Heart right ventricle (tissue), 16 donors: ENCODE results near the gene NUDT7. TPM values are rescaled to one million over a fixed set of nuclear protein-coding genes. Genes with fewer than 3 reads are reported as not detected.

Experiments used
- ATAC-seq, 8 donors: fragments of 200-7000 bp; cut with Tn5 transposase; one replicate each; pipeline ENCODE4 v1.9.1; 2020; ENCODE audit warnings: mild to moderate bottlenecking in 8 of 8, moderate library complexity in 8 of 8, moderate number of reproducible peaks in 1 of 8
- DNase-seq, 2 donors: peaks; one replicate each; pipeline ENCODE4 v3.0.0-alpha.2; 2020
- H3K27ac ChIP-seq, 10 donors: fragments of 200-600 bp; sonication (generic) in 2 of 10; one replicate each; pipeline versions ENCODE4 v1.5.0 to v1.8.0; 2020 to 2022; ENCODE audit warnings: mild to moderate bottlenecking in 3 of 10
- H3K27me3 ChIP-seq, 7 donors: fragments of 200-600 bp; one replicate each; pipeline ENCODE4 v1.8.0; 2021 to 2022; ENCODE audit warnings: mild to moderate bottlenecking in 2 of 7
- H3K36me3 ChIP-seq, 9 donors: fragments of 200-600 bp; sonication (generic) in 1 of 9; one replicate each; pipeline versions ENCODE4 v1.5.0 to v1.8.0; 2020 to 2022; ENCODE audit warnings: mild to moderate bottlenecking in 2 of 9
- H3K4me1 ChIP-seq, 9 donors: fragments of 200-600 bp; sonication (generic) in 1 of 9; one replicate each; pipeline versions ENCODE4 v1.5.0 to v1.8.0; 2020 to 2022; ENCODE audit warnings: mild to moderate bottlenecking in 4 of 9
- H3K4me3 ChIP-seq, 10 donors: fragments of 200-600 bp; sonication (generic) in 2 of 10; one replicate each; pipeline versions ENCODE4 v1.5.0 to v1.8.0; 2020 to 2022; ENCODE audit warnings: mild to moderate bottlenecking in 7 of 10, moderate library complexity in 2 of 10
- H3K9me3 ChIP-seq, 11 donors: fragments of 200-600 bp in 10 of 11; sonication (generic) in 2 of 11; one replicate each; pipeline versions ENCODE4 v1.5.0 to v1.8.0; 2013 to 2022; ENCODE audit warnings: mild to moderate bottlenecking in 2 of 11, control low read depth in 1 of 11, moderate library complexity in 1 of 11
- CTCF ChIP-seq, 9 donors: fragments of 200-600 bp; sonication (generic) in 2 of 9; IDR thresholded peaks; one replicate each; pipeline versions ENCODE4 v1.5.0 to v1.8.0; 2021 to 2022; ENCODE audit warnings: antibody characterized with exemption in 9 of 9, mild to moderate bottlenecking in 5 of 9, moderate library complexity in 1 of 9
- WGBS, 2 donors: extraction: QIAGEN DNeasy Blood & Tissue Kit; methylation state at CpG; one replicate each; pipeline ENCODE4 v1.1.7; 2013; ENCODE audit warnings: inconsistent platforms in 1 of 2; 5-methylcytosine and 5-hydroxymethylcytosine counted together
- intact Hi-C, 10 donors: fragments of 100-400 bp; cut with DNase I; formaldehyde crosslinking; loops; one replicate each; pipeline versions ENCODE4 v1.11.1 to v1.14.2; 2022
- polyA plus RNA-seq, 2 donors: library from polyadenylated mRNA; stranded (reverse); fragments of 200-250 nt; gene quantifications; one replicate each; pipeline ENCODE4 v1.2.3, GENCODE V29; 2013
- total RNA-seq, 10 donors: library from RNA; stranded (reverse); fragmentation: NEBNext Ultra II Directional in 3 of 10; extraction: Animal tissue kit (Norgen Biotek cat#: 25700) in 3 of 10; gene quantifications; one replicate each; pipeline versions ENCODE4 v1.2.1 to v1.2.4, GENCODE V29; 2021 to 2023
- donor health status: Arrhythmogenic right ventricular cardiomyopathy.
- donor health status: ischemic (EF 13 %, LVEDD 7.1; RV severe dilation, severe dysfunction).
- donor health status: healthy with polysubstance abuse.
- donor health status: DM: no; HTN: yes; CAD: no.
- donor health status: DM: no; HTN: no; CAD: no.
- donor health status: ischemic (EF 25% LVEDD 6.9; RV normal size, moderate dysfunction).
- donor health status: ischemic (EF 25% LVEDD 5.7; RV mildly dilated, moderate dysfunction).
- donor health status: healthy.
- donor health status: DM: yes; HTN: yes; CAD: no.
- donor health status: Ischemic cardiomyopathy.
- donor health status: ischemic (EF 35%, LVEDD 5.7; RV mildly dilated, moderate dysfunction).
- donor health status: nonischemic (EF 11% LVEDD 7.7; RV severe dilation, severe dysfunction).
- donor health status: DM: yes; HTN: yes; CAD: no.
- donor health status: PGD.
- donor health status: ischemic (EF 29% LVEDD 5.4; RV normal size, mild dysfunction).
- donor health status: nonischemic (EF 23%, LVEDD 6.1; RV moderate dilation, normal function).

The NUDT7 gene
- total and polyA plus RNA-seq, 12 donors, result 10.3 to 75.7 (median 46.9) TPM

- Histone ChIP-seq H3K27me3 (peaks cover 0 to 44% (median 36%) of the 10 kb centered on the region in 7 donors), H3K9me3 (no peaks in the 10 kb centered on the region), H3K27ac (no peak overlapping the region), H3K36me3 (no peaks in the 10 kb centered on the region), H3K4me1 (peaks cover 0 to 20% (median 8%) of the 10 kb centered on the region in 9 donors), H3K4me3 (no peak overlapping the region)
- intact Hi-C loops, result loop anchor here in 3 of 10 donors (10.0 kb wide), 3 partner anchors 110 to 180 kb away; no protein-coding TSS in a partner anchor
- ATAC-seq (no peak), DNase-seq (no peak)
- peak in 2 of 9 donors; percentile 22 for TF ChIP-seq CTCF (IDR thresholded peaks at IDR 0.05)
- 91 to 92% methylated on average over 36 to 38 of the region's 38 CpGs for WGBS, 2 donors
These were observed 62.4 kb downstream of the NUDT7 start for GRCh38 chr16:77784441-77785372.

GRCh38 chr16:77785373-77785764, 63.1 kb downstream of the NUDT7 start:
- Histone ChIP-seq H3K36me3 (no peaks in the 10 kb centered on the region), H3K9me3 (no peaks in the 10 kb centered on the region), H3K4me3 (no peak overlapping the region), H3K4me1 (peaks cover 0 to 20% (median 8%) of the 10 kb centered on the region in 9 donors), H3K27me3 (peaks cover 4 to 50% (median 42%) of the 10 kb centered on the region in 7 donors), H3K27ac (no peak overlapping the region)
- no peak for TF ChIP-seq CTCF (IDR thresholded peaks at IDR 0.05)
- WGBS, 2 donors, result 65 to 79% methylated on average over 2 of the region's 2 CpGs
- no peak for ATAC-seq
- no peak for DNase-seq
- intact Hi-C loops, result loop anchor here in 3 of 10 donors (10.0 kb wide), 3 partner anchors 111 to 179 kb away; no protein-coding TSS in a partner anchor

- WGBS, 2 donors, result 61 to 62% methylated on average over 5 of the region's 5 CpGs
- TF ChIP-seq CTCF (IDR thresholded peaks at IDR 0.05), result no peak
- H3K27me3 ChIP-seq, result peaks cover 4 to 60% (median 49%) of the 10 kb centered on the region in 7 donors
These were observed 64.0 kb downstream of the NUDT7 start for GRCh38 chr16:77786186-77786847.

GRCh38 chr16:77787452-77787851, 65.1 kb downstream of the NUDT7 start:
- Histone ChIP-seq H3K27me3 (peaks cover 4 to 70% (median 49%) of the 10 kb centered on the region in 7 donors), H3K36me3 (no peaks in the 10 kb centered on the region), H3K4me1 (peaks cover 0 to 20% (median 8%) of the 10 kb centered on the region in 9 donors), H3K27ac (no peak overlapping the region), H3K9me3 (no peaks in the 10 kb centered on the region), H3K4me3 (no peak overlapping the region)
- no peak for ATAC-seq
- 52 to 58% methylated on average over 2 of the region's 2 CpGs for WGBS, 2 donors
- no peak for TF ChIP-seq CTCF (IDR thresholded peaks at IDR 0.05)
- intact Hi-C loops, result loop anchor here in 3 of 10 donors (10.0 kb wide), 3 partner anchors 113 to 177 kb away; no protein-coding TSS in a partner anchor
- DNase-seq, result no peak

More at GRCh38 chr16:77786186-77786847, 64.0 kb downstream of the NUDT7 start:
- ATAC-seq (no peak), DNase-seq (no peak)
- intact Hi-C loops, result loop anchor here in 3 of 10 donors (10.0 kb wide), 3 partner anchors 112 to 178 kb away; no protein-coding TSS in a partner anchor
- no peaks in the 10 kb centered on the region for H3K9me3 ChIP-seq
- H3K36me3 ChIP-seq, result no peaks in the 10 kb centered on the region
- no peak overlapping the region for H3K27ac ChIP-seq
- H3K4me3 ChIP-seq, result no peak overlapping the region
- peaks cover 0 to 20% (median 8%) of the 10 kb centered on the region in 9 donors for H3K4me1 ChIP-seq
